ENCODE measurements around the gene AOX1. TPM values are rescaled to one million over a fixed set of nuclear protein-coding genes. Genes with fewer than 3 reads are reported as not detected.

Gene AOX1
- total RNA-seq, 2 donors from 2014 or later, result 24.8 to 47.9 TPM

- no peak for DNase-seq (ENCODE audit: low spot score)
- H3K27me3 ChIP-seq (replicated peaks; ENCODE audit: insufficient read depth), result no peaks in the 10 kb centered on the region
- intact Hi-C loops (cut with DNase I), result no loop called here
- peaks cover 6% of the 10 kb centered on the region for H3K4me1 ChIP-seq (replicated peaks)
- H3K27ac ChIP-seq, result no peak overlapping the region
- H3K36me3 ChIP-seq, result no peaks in the 10 kb centered on the region
- H3K4me3 ChIP-seq, result no peak overlapping the region
- 97% methylated on average over 3 of the region's 3 CpGs for WGBS
- TF ChIP-seq, protein P1, sequence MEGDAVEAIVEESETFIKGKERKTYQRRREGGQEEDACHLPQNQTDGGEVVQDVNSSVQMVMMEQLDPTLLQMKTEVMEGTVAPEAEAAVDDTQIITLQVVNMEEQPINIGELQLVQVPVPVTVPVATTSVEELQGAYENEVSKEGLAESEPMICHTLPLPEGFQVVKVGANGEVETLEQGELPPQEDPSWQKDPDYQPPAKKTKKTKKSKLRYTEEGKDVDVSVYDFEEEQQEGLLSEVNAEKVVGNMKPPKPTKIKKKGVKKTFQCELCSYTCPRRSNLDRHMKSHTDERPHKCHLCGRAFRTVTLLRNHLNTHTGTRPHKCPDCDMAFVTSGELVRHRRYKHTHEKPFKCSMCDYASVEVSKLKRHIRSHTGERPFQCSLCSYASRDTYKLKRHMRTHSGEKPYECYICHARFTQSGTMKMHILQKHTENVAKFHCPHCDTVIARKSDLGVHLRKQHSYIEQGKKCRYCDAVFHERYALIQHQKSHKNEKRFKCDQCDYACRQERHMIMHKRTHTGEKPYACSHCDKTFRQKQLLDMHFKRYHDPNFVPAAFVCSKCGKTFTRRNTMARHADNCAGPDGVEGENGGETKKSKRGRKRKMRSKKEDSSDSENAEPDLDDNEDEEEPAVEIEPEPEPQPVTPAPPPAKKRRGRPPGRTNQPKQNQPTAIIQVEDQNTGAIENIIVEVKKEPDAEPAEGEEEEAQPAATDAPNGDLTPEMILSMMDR (IDR thresholded peaks at IDR 0.05), result no peak
- TF ChIP-seq POLR2AphosphoS5 (IDR thresholded peaks at IDR 0.05) (no peak), POLR2A (IDR thresholded peaks at IDR 0.05) (no peak)
- no peaks in the 10 kb centered on the region for H3K9me3 ChIP-seq
Measured at GRCh38 chr2:200599206-200599605, 13.4 kb downstream of the AOX1 start.

DNA sequence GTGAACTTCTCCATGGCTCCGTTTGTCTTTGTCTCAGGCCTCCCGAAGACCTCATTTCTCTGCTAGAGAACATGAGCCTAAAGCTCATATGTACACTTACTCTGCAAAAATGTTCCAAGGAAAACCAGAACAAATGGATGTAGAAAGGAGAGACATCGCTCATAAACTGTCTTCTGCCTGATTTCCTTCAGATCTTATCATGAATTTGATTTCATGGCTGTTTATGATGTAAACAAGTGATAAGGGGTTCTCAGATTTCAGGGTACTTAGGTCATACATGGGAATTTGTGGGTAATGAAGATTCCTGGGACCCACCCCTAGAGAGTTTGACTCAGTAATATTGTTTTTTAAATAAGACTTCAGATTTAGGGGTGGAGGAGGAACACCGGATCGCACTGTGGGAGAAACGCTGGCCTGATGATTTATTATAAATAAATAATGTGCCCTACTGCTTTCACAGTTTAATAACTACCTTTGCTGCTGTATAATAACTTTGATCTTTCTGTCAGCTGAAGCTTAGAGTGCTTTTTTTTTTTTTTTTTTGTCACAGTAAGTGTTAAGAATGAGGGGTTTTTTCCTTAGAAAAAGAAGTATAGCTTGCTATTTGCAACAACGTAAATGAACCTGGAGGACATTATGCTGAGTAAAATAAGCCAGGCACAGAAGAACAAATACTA lies 14.9 kb downstream of the AOX1 start:
- Histone ChIP-seq H3K36me3 (no peaks in the 10 kb centered on the region), H3K9me3 (no peaks in the 10 kb centered on the region), H3K27ac (peak overlapping the region; percentile 24 to 28), H3K27me3 (replicated peaks; ENCODE audit: insufficient read depth) (no peaks in the 10 kb centered on the region), H3K4me3 (no peak overlapping the region), H3K4me1 (replicated peaks) (peaks cover 6% of the 10 kb centered on the region)
- DNase-seq (ENCODE audit: low spot score), result no peak
- TF ChIP-seq, protein P1 (IDR thresholded peaks at IDR 0.05), result no peak
- TF ChIP-seq POLR2A (IDR thresholded peaks at IDR 0.05) (no peak), POLR2AphosphoS5 (IDR thresholded peaks at IDR 0.05) (no peak)
- 26% methylated on average over 7 of the region's 7 CpGs for WGBS
- intact Hi-C loops (cut with DNase I), result no loop called here

DNA sequence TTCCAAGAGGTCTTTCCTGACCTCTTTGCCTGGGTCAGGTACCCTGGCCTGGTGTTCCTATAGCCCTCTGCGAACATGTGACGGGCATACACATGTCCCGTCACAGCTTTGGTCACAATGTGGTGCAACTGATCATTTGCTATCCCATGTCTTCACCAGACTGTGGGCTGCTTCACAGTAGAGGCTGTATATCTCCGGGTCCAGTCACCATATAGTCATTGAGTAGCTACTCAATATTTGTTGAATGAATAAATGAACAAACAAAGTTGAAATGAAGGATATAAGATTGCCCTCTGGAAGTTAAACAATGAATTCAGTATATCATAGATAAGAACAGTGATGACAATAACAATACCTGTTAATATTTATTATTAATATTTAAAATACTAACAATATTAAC lies 16.8 kb downstream of the AOX1 start:
- intact Hi-C loops (cut with DNase I), result no loop called here
- DNase-seq (ENCODE audit: low spot score), result no peak
- 95% methylated on average over 4 of the region's 4 CpGs for WGBS
- Histone ChIP-seq H3K36me3 (no peaks in the 10 kb centered on the region), H3K27ac (no peak overlapping the region), H3K4me3 (no peak overlapping the region), H3K4me1 (replicated peaks) (peaks cover 6% of the 10 kb centered on the region), H3K27me3 (replicated peaks; ENCODE audit: insufficient read depth) (no peaks in the 10 kb centered on the region), H3K9me3 (no peaks in the 10 kb centered on the region)
- TF ChIP-seq POLR2A (IDR thresholded peaks at IDR 0.05) (no peak), POLR2AphosphoS5 (IDR thresholded peaks at IDR 0.05) (no peak)

DNA sequence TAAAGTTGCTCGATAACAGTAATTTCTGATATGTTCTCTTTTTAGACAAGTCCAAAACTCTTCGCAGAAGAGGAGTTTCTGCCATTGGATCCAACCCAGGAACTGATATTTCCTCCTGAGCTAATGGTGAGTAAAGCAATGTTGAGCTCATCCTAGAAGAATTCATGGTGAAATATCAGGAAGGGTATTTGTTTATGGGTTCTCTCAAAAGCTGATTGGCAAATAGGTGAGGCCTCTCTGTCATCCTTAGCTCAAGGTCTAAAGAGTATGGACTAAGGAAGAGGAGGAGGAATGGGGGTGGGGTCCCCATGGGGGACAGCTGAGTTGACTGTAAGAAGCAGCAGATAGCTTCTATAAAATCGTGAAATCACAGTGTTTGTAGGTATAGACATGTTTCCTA lies 18.2 kb downstream of the AOX1 start:
- no peaks in the 10 kb centered on the region for H3K9me3 ChIP-seq
- no peak overlapping the region for H3K27ac ChIP-seq
- peaks cover 6% of the 10 kb centered on the region for H3K4me1 ChIP-seq (replicated peaks)
- intact Hi-C loops (cut with DNase I), result no loop called here
- H3K4me3 ChIP-seq, result no peak overlapping the region
- no peaks in the 10 kb centered on the region for H3K36me3 ChIP-seq
- TF ChIP-seq POLR2A (IDR thresholded peaks at IDR 0.05) (no peak), POLR2AphosphoS5 (IDR thresholded peaks at IDR 0.05) (no peak)
- TF ChIP-seq, protein P1 (IDR thresholded peaks at IDR 0.05), result no peak
- 71% methylated on average over 3 of the region's 3 CpGs for WGBS
- no peaks in the 10 kb centered on the region for H3K27me3 ChIP-seq (replicated peaks; ENCODE audit: insufficient read depth)
- DNase-seq (ENCODE audit: low spot score), result no peak

- TF ChIP-seq, protein P1 (IDR thresholded peaks at IDR 0.05), result no peak
- TF ChIP-seq POLR2A (IDR thresholded peaks at IDR 0.05), result no peak
- TF ChIP-seq POLR2AphosphoS5 (IDR thresholded peaks at IDR 0.05), result no peak
- Histone ChIP-seq H3K4me3 (no peak overlapping the region), H3K27ac (no peak overlapping the region), H3K4me1 (replicated peaks) (peaks cover 6% of the 10 kb centered on the region), H3K36me3 (no peaks in the 10 kb centered on the region), H3K27me3 (replicated peaks; ENCODE audit: insufficient read depth) (no peaks in the 10 kb centered on the region), H3K9me3 (no peaks in the 10 kb centered on the region)
- intact Hi-C loops (cut with DNase I), result no loop called here
- no peak for DNase-seq (ENCODE audit: low spot score)
- WGBS, result 86% methylated on average over 5 of the region's 5 CpGs
Measured at GRCh38 chr2:200604571-200605255, 18.9 kb downstream of the AOX1 start.

All from prostate gland (tissue), 2 donors.